GM19438 (cell line): ENCODE data around the gene ZDHHC11B.
"Not testable (repeated sequence)": the region's sequence is repeated elsewhere in the genome, so short reads cannot be mapped to it uniquely, and the experiment has no call there.

Source experiments
- ATAC-seq: cut with Tn5 transposase; IDR thresholded peaks from one replicate; pipeline ENCODE4 v1.9.1; 2021; ENCODE audit warnings: low read depth; ENCODE audit not compliant: unreplicated experiment

ZDHHC11B gene

GRCh38 chr5:756865-757345 is 27.6 kb downstream of the ZDHHC11B start:
- no peak for ATAC-seq

DNA sequence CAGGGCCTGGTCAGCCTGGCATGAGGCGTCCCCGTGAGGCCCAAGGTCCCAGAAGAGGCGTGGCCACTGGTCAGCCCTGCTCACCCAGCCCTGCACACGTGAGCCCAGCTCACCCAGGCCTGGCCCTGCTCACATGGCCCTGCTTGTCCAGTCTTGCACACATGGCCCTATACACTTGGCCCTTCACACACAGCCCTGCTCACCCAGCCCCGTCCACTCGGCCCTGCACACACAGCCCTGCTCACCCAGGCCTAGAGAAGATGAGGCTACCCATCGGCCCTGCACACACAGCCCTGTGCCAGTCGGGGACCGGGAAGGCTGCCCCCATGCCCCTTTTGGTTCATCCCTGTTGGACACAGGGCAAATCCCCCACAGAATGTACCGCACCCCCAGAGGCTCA is 28.4 kb downstream of the ZDHHC11B start:
- no peak for ATAC-seq

- ATAC-seq = not testable (repeated sequence)
Measured at GRCh38 chr5:754143-754632, 30.3 kb downstream of the ZDHHC11B start.

GRCh38 chr5:753567-754142 is 30.9 kb downstream of the ZDHHC11B start:
- not testable (repeated sequence) for ATAC-seq

- not testable (repeated sequence) for ATAC-seq
Measured at GRCh38 chr5:752532-753115, 31.9 kb downstream of the ZDHHC11B start.

DNA sequence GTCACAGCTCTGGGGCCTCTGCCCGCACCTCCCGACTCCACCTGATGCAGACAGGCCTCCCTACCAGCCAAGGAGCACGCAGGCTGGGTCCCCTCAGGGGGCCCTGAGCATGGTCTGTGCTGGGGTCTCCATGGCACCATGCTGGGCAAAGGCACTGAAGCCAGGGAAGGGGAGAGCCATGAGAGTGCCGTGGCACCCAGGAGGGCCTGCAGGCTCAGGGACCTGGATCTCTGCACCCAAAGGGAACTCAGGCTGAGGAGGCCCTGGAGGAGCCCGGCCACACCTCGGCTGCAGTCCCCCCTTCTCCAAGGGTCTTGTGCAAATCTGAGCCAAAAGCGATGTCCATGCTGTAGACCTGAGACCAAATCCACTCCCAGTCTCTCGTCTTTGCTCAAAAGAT is 32.5 kb downstream of the ZDHHC11B start:
- not testable (repeated sequence) for ATAC-seq

DNA sequence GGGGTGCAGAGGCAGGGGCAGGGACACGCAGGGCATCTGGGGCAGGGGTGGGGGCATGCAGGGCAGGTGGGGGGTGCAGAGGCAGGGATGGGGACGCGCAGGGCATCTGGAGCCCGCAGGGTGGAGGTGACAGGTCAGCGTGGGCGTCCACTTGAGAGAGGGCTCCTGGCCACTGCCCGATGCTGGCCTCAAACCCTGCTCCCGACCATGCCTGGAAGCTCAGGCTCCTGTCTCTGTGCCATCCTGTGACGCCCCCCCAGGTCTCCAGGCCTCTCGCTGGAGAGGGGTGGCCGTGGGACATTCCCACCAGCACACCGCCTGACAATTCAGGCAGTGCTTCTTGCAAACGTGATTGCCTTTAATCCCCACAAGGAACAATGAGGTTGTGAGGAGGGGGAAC is 33.0 kb downstream of the ZDHHC11B start:
- ATAC-seq = no peak

GRCh38 chr5:750226-750625 is 34.3 kb downstream of the ZDHHC11B start:
- ATAC-seq = not testable (repeated sequence)

GRCh38 chr5:749101-749670 is 35.3 kb downstream of the ZDHHC11B start:
- no peak for ATAC-seq

GRCh38 chr5:748011-748980 is 36.2 kb downstream of the ZDHHC11B start:
- ATAC-seq = not testable (repeated sequence)

- ATAC-seq = not testable (repeated sequence)
Measured at GRCh38 chr5:747303-747844, 37.2 kb downstream of the ZDHHC11B start.

DNA sequence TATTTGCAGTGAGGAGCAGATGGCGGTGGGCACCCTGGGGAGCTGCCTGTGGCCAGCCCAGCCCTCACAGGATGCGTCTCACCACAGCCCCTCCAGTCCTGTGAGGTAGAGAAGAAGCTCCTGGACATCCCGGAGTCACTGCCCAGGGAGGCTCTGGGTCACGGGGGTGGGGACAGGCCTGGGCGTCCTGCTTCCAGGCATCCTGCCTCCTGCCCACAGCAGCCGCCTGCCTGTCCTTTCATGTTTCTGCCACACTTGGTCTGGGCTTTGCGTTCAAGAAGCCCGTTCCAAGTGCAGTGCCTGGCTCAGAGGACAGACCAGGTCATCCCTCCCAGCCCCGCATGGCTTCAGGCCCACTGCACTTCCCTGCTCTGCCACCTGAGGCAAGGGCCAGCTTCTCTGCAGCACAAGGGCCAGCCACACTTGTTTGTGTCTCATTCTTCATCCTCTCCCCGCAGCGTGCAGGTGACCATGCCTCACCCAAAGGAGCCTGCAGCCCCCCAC is 38.2 kb downstream of the ZDHHC11B start:
- no peak for ATAC-seq

GRCh38 chr5:745272-746142 is 39.0 kb downstream of the ZDHHC11B start:
- ATAC-seq = not testable (repeated sequence)

- ATAC-seq = not testable (repeated sequence)
Measured at GRCh38 chr5:743696-744404, 40.7 kb downstream of the ZDHHC11B start.

GRCh38 chr5:742276-742675 is 42.3 kb downstream of the ZDHHC11B start:
- ATAC-seq = not testable (repeated sequence)

- not testable (repeated sequence) for ATAC-seq
Measured at GRCh38 chr5:734145-734544, 50.4 kb downstream of the ZDHHC11B start.

DNA sequence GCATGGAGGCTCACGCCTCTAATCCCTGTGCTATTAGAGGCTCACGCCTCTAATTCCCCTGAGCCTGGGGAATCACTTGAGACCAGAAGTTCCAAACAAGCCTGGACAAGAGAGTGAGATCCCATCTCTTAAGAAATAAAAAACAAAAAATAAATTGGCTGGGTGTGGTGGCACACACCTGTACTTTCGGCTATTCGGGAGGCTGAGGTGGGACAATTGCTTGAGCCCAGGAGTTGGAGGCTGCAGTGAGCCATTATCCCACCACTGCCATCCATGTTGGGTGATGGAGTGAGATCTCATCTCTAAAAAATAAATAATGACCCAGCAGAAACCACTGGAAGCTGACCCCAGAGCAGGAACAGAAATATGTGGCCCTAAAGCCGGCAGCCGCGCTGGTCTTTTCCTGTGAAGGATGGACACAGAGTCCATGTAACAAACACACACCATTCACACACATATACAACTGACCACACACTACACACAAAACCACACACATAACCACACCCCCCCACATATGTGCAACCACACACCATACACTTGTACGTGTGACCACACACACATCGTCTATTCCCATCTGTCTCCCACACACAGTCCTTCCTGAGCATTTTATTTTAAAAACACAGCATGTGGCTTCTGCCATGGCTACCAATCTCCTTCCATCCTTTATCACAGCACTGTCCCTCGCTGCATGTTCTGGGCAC is 51.6 kb downstream of the ZDHHC11B start:
- ATAC-seq = not testable (repeated sequence)

DNA sequence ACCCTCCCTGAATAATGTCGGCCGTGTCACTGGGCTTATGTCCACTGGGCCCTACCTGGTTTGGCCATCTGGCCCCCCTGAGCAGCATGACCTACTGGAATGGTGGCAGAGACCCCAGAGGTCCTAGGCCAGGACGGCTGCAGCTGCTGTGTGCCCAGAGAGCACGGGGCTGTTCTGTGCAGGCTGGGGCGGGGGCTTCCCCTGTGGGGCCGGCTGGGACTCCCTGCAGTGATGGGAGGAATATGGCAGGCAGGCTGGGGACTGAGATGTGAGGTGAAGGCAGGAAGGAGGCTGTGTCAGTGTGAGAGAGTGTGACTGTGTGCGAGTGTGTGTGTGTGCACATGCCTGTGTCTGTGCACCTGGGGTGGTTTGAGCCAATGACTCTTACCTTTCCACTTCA is 55.3 kb downstream of the ZDHHC11B start:
- not testable (repeated sequence) for ATAC-seq
